ENCODE data around the gene CDC5L.
"Not testable (repeated sequence)": the region's sequence is repeated elsewhere in the genome, so short reads cannot be mapped to it uniquely, and the experiment has no call there.

DNA sequence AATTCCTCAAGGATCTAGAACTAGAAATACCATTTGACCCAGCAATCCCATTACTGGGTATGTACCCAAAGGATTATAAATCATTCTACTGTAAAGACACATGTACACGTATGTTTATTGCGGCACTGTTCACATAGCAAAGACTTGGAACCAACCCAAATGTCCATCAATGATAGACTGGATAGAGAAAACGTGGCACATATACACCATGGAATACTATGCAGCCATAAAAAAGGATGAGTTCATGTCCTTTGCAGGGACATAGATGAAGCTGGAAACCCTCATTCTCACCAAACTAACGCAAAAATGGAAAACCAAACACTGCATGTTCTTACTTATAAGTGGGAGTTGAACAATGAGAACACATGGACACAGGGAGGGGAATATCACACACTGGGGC is 40.7 kb upstream of the CDC5L start:
- TF ChIP-seq POLR2A (IDR thresholded peaks at IDR 0.05) = not testable (repeated sequence)
- TF ChIP-seq, protein P1, sequence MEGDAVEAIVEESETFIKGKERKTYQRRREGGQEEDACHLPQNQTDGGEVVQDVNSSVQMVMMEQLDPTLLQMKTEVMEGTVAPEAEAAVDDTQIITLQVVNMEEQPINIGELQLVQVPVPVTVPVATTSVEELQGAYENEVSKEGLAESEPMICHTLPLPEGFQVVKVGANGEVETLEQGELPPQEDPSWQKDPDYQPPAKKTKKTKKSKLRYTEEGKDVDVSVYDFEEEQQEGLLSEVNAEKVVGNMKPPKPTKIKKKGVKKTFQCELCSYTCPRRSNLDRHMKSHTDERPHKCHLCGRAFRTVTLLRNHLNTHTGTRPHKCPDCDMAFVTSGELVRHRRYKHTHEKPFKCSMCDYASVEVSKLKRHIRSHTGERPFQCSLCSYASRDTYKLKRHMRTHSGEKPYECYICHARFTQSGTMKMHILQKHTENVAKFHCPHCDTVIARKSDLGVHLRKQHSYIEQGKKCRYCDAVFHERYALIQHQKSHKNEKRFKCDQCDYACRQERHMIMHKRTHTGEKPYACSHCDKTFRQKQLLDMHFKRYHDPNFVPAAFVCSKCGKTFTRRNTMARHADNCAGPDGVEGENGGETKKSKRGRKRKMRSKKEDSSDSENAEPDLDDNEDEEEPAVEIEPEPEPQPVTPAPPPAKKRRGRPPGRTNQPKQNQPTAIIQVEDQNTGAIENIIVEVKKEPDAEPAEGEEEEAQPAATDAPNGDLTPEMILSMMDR (IDR thresholded peaks at IDR 0.05) = not testable (repeated sequence)

Measured in lower leg skin (tissue), 3 donors.